ENCODE results near the gene LDLRAD4.

GRCh38 chr18:13380691-13381070 is 162.1 kb downstream of the LDLRAD4 start:
- no peak for TF ChIP-seq CTCF (IDR thresholded peaks at IDR 0.05)
- TF ChIP-seq POLR2A (IDR thresholded peaks at IDR 0.05), result no peak
